ENCODE data around the gene FRMPD2. TPM values are rescaled to one million over a fixed set of nuclear protein-coding genes. Genes with fewer than 3 reads are reported as not detected.

Gene FRMPD2
- polyA plus RNA-seq, 2 of the 4 experiments (the other 2 are of a cell fraction): 0.13 to 0.15 TPM

DNA sequence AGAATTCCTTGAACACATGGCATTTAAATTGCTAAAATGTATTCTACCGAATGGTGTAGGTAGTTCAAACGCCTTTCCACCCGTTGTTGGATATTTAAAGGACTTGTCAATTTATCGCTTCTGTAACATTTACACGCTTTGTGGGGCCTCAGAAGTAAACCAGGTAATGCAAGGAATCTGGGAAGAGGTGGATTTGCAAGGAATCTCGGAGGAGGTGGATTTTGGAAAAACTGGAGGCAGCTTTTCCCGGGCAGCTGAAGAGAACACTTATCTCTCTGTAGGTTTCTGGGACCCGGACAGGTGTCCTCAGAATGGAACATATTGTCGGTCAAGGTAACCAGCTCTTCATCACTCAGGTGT lies 31.4 kb upstream of the FRMPD2 start (continued):
- TF ChIP-seq MAZ (IDR thresholded peaks at IDR 0.05; ENCODE audit: borderline replicate concordance, low read depth, low read length) (no peak), CHD2 (IDR thresholded peaks at IDR 0.05; ENCODE audit: low read length, partially characterized antibody) (no peak), HOXA7 (CRISPR knock-in tag; IDR thresholded peaks at IDR 0.05) (no peak), CBX2 (IDR thresholded peaks at IDR 0.05; ENCODE audit: borderline replicate concordance, low read depth) (no peak)

DNA sequence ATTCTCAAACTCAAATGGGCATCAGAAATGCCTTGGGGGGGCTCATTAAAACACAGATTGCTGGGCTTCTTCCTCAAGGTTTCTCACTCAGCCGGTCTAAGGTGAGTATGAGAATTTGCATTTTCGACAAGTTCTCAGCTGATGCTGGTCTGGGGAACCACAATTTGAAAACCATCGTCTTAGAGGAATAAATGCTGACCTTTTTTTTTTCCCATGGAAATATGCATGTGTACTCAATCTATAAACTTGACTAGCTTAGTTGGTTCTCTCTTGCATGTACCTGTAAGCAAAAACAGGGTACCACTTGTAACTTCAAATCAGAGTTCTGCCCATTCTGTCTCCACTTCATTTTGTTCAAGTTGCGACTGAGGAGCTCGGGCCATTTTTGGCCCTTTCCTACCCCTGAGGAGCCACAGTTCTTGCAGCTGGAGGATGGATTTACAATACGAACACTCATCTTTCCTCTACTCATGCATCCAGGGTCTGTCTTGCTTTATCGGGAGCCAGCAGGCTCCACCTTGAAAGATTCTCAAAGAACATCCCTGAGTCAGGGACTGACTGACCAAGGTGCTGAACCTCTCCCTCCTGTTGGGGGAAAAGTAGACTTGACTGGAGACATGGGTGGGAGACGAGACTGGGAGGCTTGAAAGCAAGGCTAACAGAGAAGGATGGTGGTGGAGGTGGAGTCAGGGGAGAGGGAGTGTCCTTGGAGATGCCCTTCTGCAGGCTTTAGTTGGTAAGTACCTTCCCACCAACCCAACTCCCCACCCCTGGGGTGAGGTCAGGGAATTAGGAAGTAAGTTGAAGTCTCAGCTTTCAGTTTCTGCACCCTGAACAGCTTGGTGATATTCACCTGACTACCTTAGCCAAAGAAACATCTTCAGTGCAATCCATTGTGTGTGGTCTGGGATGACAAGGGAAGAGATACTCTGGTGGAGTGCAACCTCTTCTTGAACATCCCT lies 28.3 kb upstream of the FRMPD2 start:
- CTCF ChIA-PET: interaction anchor here (1.1 to 6.8 kb wide), 2 partner anchors 12 to 24 kb away, joined by 3 to 69 read pairs; no protein-coding TSS in a partner anchor
- H3K9me3 ChIP-seq: no peaks in the 10 kb centered on the region
- no peak overlapping the region for H3K4me2 ChIP-seq
- peaks cover 5% of the 10 kb centered on the region for H3K4me1 ChIP-seq
- ATAC-seq (no peak), DNase-seq (ENCODE audit: low read depth in 1 of 2, low spot score in 1 of 2) (no peak), FAIRE-seq (no peak)
- no peak overlapping the region for H3K4me3 ChIP-seq
- TF ChIP-seq, protein P1, sequence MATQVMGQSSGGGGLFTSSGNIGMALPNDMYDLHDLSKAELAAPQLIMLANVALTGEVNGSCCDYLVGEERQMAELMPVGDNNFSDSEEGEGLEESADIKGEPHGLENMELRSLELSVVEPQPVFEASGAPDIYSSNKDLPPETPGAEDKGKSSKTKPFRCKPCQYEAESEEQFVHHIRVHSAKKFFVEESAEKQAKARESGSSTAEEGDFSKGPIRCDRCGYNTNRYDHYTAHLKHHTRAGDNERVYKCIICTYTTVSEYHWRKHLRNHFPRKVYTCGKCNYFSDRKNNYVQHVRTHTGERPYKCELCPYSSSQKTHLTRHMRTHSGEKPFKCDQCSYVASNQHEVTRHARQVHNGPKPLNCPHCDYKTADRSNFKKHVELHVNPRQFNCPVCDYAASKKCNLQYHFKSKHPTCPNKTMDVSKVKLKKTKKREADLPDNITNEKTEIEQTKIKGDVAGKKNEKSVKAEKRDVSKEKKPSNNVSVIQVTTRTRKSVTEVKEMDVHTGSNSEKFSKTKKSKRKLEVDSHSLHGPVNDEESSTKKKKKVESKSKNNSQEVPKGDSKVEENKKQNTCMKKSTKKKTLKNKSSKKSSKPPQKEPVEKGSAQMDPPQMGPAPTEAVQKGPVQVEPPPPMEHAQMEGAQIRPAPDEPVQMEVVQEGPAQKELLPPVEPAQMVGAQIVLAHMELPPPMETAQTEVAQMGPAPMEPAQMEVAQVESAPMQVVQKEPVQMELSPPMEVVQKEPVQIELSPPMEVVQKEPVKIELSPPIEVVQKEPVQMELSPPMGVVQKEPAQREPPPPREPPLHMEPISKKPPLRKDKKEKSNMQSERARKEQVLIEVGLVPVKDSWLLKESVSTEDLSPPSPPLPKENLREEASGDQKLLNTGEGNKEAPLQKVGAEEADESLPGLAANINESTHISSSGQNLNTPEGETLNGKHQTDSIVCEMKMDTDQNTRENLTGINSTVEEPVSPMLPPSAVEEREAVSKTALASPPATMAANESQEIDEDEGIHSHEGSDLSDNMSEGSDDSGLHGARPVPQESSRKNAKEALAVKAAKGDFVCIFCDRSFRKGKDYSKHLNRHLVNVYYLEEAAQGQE (IDR thresholded peaks at IDR 0.05): peak; percentile 45; the same call in 1 of the 2 replicates
- TF ChIP-seq RNF2 (IDR thresholded peaks at IDR 0.05; ENCODE audit: borderline replicate concordance, low read depth) (no peak), MYC (IDR thresholded peaks at IDR 0.05; ENCODE audit: borderline replicate concordance, low read length) (no peak), ZSCAN20 (CRISPR knock-in tag; IDR thresholded peaks at IDR 0.05) (no peak), MAFK (IDR thresholded peaks at IDR 0.05; ENCODE audit: partially characterized antibody) (peak; percentile 80), CHD2 (IDR thresholded peaks at IDR 0.05; ENCODE audit: low read length, partially characterized antibody) (no peak)
- POLR2A ChIA-PET: no interaction called here
- no peak overlapping the region for H3K27ac ChIP-seq
- 73% methylated on average over 8 of the region's 8 CpGs for WGBS (ENCODE audit: missing lambda C conversion rate)

- H3K27ac ChIP-seq: no peak overlapping the region
- ATAC-seq: no peak
- no peak overlapping the region for H3K4me3 ChIP-seq
- TF ChIP-seq CEBPB (IDR thresholded peaks at IDR 0.05) (no peak), E2F6 (IDR thresholded peaks at IDR 0.05; ENCODE audit: borderline replicate concordance, low read depth) (no peak), CBX8 (IDR thresholded peaks at IDR 0.05) (no peak), FOSB (CRISPR knock-in tag; IDR thresholded peaks at IDR 0.05) (no peak), JUNB (IDR thresholded peaks at IDR 0.05) (no peak), MYC (IDR thresholded peaks at IDR 0.05; ENCODE audit: borderline replicate concordance, low read length) (no peak), SMC3 (IDR thresholded peaks at IDR 0.05) (no peak), RNF2 (IDR thresholded peaks at IDR 0.05; ENCODE audit: borderline replicate concordance, low read depth) (no peak), CBX2 (IDR thresholded peaks at IDR 0.05; ENCODE audit: borderline replicate concordance, low read depth) (no peak), EP300 (IDR thresholded peaks at IDR 0.05) (no peak), RAD21 (conservative IDR thresholded peaks at IDR 0.05 in 1 of 2, IDR thresholded peaks at IDR 0.05 in 1 of 2) (no peak), KDM1A (IDR thresholded peaks at IDR 0.05; ENCODE audit: low read depth) (no peak), EHMT2 (IDR thresholded peaks at IDR 0.05; ENCODE audit: low read depth) (no peak)
- FAIRE-seq: no peak
- no peaks in the 10 kb centered on the region for H3K9me3 ChIP-seq
- POLR2A ChIA-PET: no interaction called here
- H3K4me2 ChIP-seq: no peak overlapping the region
- CTCF ChIA-PET: interaction anchor here (0.6 to 6.8 kb wide), 2 partner anchors 9 to 10 kb away, joined by 4 to 69 read pairs; no protein-coding TSS in a partner anchor
- H3K4me1 ChIP-seq: no peaks in the 10 kb centered on the region
- DNase-seq (ENCODE audit: low read depth in 1 of 2, low spot score in 1 of 2): no peak
- 47% methylated on average over 2 of the region's 2 CpGs for WGBS (ENCODE audit: missing lambda C conversion rate)
Measured at GRCh38 chr10:48300556-48300955, 26.1 kb upstream of the FRMPD2 start.

Measured in A549 (cell line).